GM12872 (cell line): ENCODE data around the gene TTC34.

Experiments used
- TF ChIP-seq, protein P1 (sequence below): IDR thresholded peaks from 3 replicates; pipeline ENCODE4 v1.5.1; 2011; ENCODE audit warnings: low read depth, mild to moderate bottlenecking, low read length, moderate library complexity; ENCODE audit not compliant: insufficient read depth

The TTC34 gene

DNA sequence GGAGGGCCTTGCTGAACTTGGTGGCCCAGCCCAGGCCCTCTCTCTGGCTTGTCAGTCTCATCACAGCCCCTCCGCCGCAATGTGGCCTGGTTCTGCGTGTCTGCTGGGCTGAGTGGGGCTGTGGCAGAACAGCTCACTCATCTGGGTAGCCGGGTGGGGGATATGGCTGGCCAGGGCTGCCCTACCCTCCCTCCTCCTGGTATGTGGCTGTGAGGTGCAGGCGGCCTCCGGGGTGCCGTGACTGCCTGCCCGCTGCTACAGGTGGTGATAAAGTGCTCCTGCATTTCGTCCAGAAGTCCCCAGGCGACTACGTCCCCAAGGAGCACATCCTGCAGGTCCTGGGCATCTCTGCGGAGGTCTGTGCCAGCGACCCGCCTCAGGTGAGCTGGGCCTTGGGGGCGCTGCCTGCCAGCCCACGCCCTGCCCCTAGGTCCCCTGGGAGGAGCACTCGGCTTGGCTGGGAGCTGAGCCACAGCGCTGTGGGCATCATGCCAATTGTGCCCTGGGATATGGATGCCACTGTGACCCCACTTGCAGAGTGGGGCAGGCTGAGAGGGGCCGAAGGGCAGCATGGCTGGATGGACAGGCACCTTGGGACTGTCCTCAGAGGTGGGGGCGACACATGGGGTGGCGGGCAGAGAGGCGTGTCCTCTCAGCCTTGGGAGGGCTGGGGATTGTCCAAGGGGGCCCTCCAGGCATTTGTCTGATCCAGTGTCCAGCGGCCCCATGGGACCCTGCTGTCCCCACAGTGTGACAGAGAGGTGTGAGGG lies 212.6 kb downstream of the TTC34 start:
- TF ChIP-seq, protein P1, sequence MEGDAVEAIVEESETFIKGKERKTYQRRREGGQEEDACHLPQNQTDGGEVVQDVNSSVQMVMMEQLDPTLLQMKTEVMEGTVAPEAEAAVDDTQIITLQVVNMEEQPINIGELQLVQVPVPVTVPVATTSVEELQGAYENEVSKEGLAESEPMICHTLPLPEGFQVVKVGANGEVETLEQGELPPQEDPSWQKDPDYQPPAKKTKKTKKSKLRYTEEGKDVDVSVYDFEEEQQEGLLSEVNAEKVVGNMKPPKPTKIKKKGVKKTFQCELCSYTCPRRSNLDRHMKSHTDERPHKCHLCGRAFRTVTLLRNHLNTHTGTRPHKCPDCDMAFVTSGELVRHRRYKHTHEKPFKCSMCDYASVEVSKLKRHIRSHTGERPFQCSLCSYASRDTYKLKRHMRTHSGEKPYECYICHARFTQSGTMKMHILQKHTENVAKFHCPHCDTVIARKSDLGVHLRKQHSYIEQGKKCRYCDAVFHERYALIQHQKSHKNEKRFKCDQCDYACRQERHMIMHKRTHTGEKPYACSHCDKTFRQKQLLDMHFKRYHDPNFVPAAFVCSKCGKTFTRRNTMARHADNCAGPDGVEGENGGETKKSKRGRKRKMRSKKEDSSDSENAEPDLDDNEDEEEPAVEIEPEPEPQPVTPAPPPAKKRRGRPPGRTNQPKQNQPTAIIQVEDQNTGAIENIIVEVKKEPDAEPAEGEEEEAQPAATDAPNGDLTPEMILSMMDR, result no peak

DNA sequence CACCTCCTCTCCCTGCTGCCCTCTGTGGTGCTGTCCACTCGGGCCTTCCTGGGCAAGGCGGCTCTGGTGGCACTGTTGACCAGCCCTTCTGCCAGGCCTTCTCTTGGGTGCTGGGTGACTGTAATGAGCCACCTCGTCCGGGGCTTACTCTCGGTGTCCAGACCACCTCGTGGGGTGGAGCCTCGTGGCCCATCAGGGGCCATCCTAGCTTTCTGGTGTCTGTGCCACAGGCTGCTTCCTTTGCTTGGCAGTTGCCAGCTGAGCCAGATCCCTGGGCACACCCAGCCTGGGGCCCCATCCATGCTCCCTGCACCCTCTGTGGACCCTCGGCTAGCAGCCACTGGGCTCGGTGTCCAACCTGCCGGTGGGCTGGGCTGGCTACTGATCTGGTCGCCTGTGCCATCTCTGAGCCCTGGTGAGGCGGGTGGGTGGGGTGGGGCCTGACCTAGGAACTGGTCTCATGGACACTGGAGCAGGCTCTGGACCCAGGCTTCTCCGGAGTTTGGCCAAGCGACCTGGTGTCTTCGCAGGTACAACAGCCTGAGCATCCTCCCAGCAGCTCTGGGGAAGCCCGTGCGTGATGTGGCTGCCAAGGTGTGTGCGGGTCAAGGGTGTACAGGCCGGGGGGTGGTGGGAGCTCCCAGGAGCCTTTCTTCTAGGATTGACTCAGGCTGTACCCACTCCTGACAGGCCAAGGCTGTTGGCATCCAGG lies 213.5 kb downstream of the TTC34 start:
- TF ChIP-seq, protein P1, result no peak

DNA sequence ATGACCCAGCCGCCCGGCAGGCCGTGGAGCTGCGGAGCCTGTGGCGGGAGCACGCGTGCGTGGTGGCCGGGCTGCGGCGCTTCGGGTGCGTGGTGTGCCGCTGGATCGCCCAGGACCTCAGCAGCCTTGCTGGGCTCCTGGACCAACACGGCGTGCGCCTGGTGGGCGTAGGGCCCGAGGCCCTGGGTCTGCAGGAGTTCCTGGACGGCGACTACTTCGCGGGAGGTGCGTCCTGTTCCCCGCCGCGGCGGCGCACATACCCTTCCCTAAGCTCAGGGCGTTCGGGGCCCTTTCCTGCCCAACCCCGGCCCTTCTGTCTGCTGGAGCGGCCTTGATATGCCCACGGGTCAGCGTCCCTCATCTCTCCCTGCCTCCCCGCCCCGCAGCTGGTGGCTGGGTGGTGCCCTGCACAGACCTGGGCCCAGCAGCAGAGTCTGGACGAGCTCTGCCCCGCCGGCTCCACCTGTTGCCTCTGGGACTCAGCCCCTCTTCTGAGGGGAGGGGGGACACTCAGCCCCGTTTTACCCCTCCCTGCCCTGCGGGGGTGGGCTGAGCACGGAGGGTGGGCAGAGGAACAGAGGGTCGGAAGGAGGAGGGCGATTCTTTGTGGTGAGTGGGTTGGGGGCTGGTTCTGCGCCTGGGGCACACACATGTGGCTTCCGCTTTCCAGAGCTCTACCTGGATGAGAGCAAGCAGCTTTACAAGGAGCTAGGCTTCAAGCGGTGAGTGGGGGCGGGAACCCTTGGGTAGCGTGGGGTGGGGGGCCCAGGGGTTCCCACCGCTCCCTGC lies 214.2 kb downstream of the TTC34 start:
- TF ChIP-seq, protein P1, result no peak

DNA sequence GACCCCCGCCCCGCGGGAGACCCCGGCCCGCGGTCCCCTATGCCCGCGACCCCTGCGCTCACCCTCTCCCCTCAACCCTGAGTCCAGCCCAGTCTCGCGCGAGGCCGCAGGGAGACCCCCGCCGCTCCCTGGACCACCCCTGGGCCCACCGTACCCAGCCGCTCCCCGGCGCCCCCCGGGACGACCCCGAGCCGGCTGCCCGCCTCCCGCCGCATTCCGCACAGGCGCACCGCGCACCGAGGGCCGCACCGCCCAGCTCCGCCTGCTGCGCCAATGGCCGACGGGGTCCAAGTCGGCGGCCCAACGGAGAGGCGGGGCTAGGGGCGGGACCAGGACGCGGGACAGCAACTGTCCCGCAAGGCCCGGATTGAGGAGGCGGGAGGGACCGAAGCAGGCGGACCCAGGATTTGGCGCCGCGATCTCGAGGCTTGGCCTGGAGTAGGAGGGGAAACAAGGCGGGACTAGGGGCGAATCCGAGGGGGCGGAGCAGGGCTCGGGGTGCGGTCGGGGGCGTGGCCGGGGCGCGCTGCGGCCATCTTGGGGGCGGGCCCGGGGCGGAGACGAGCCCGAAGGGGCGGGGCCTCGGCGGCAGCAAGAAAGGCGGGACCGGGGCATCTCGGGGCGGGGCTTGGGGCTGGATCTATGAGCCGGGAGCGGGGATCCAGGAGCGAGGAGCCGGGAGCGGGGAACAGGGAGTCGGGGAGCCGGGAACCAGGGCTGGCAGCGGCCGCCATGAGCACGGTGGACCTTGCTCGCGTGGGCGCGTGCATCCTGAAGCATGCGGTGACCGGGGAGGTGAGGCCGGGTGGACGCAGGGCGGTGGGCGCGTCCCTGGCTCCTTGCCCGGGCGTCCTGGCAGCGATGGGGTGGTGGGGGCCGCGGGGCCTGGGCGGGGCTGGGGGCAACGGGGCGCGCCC lies 215.1 kb downstream of the TTC34 start, which contains the start of gene PRXL2B:
TSS of gene PRXL2B (plus strand) at position 624 of the 917 bp plus-strand sequence. CDS start at position 733, 109 bp downstream.
- TF ChIP-seq, protein P1, result no peak
